Left ventricle myocardium inferior (tissue), 1 donor: Measurements from ENCODE around the gene IL17RE. TPM values are rescaled to one million over a fixed set of nuclear protein-coding genes. Genes with fewer than 3 reads are reported as not detected.

Experiments used
- DNase-seq: peaks from one replicate; pipeline ENCODE4 v3.0.0-alpha.2; 2020
- H3K27ac ChIP-seq: fragments of 200-600 bp; replicated peaks from 2 replicates; pipeline ENCODE4 v1.8.0; 2021
- H3K27me3 ChIP-seq: fragments of 200-600 bp; 2 replicates; pipeline ENCODE4 v1.8.0; 2021; ENCODE audit warnings: low read depth
- H3K36me3 ChIP-seq: fragments of 200-600 bp; 2 replicates; pipeline ENCODE4 v1.8.0; 2021
- H3K4me1 ChIP-seq: fragments of 200-600 bp; 2 replicates; pipeline ENCODE4 v1.8.0; 2021
- H3K4me3 ChIP-seq: fragments of 200-600 bp; 2 replicates; pipeline ENCODE4 v1.8.0; 2021; ENCODE audit warnings: mild to moderate bottlenecking, moderate library complexity
- H3K9me3 ChIP-seq: fragments of 200-600 bp; replicated peaks from 2 replicates; pipeline ENCODE4 v1.8.0; 2021
- CTCF ChIP-seq: fragments of 200-600 bp; IDR thresholded peaks from 2 replicates; pipeline ENCODE4 v1.8.0; 2021; ENCODE audit warnings: antibody characterized with exemption, mild to moderate bottlenecking, borderline replicate concordance
- intact Hi-C: fragments of 100-400 bp; cut with micrococcal nuclease; formaldehyde crosslinking; loops from one replicate; pipeline ENCODE4 v1.11.0; 2022
- total RNA-seq: library from RNA; stranded (reverse); fragmentation: NEBNext Ultra II Directional; extraction: Animal tissue kit (Norgen Biotek cat#: 25700); gene quantifications from one replicate; pipeline ENCODE4 v1.2.1, GENCODE V29; 2021
- donor health status: DM: no; HTN: yes; CAD: no; lungs with severe emphysema.

Gene IL17RE
- total RNA-seq, 1 donor from 2014 or later = 0.58 TPM

DNA sequence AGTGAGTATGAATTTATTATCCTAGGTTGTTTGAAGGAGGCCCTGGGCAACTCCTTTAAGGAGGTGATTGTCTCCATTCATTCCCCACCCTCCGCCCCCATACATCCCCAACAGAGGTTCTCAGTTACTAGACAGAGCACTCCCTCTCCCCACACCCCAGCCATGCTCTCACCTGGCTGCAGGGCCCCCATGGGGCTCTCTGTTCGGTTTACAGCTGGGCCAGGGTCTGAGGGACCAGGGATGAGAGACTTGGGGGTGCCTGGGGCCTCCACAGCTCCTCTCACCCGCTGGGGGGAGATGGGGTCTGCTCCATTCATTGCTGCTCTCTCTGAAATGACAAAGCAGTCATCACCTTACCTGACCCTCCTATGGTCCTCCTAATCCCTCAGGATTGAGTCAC lies 45.9 kb downstream of the IL17RE start:
- H3K27ac ChIP-seq = no peak overlapping the region
- H3K9me3 ChIP-seq = no peaks in the 10 kb centered on the region
- no peak overlapping the region for H3K4me3 ChIP-seq
- no peaks in the 10 kb centered on the region for H3K27me3 ChIP-seq
- H3K36me3 ChIP-seq = peaks cover 9% of the 10 kb centered on the region
- DNase-seq = no peak
- H3K4me1 ChIP-seq = peaks cover 40% of the 10 kb centered on the region
- TF ChIP-seq CTCF = no peak
- intact Hi-C loops = no loop called here

GRCh38 chr3:9949115-9949514 lies 46.5 kb downstream of the IL17RE start:
- H3K9me3 ChIP-seq = no peaks in the 10 kb centered on the region
- H3K36me3 ChIP-seq = peaks cover 3% of the 10 kb centered on the region
- no peak for DNase-seq
- no peak overlapping the region for H3K27ac ChIP-seq
- no peaks in the 10 kb centered on the region for H3K27me3 ChIP-seq
- no peak overlapping the region for H3K4me3 ChIP-seq
- intact Hi-C loops = no loop called here
- TF ChIP-seq CTCF = no peak
- H3K4me1 ChIP-seq = peaks cover 40% of the 10 kb centered on the region

DNA sequence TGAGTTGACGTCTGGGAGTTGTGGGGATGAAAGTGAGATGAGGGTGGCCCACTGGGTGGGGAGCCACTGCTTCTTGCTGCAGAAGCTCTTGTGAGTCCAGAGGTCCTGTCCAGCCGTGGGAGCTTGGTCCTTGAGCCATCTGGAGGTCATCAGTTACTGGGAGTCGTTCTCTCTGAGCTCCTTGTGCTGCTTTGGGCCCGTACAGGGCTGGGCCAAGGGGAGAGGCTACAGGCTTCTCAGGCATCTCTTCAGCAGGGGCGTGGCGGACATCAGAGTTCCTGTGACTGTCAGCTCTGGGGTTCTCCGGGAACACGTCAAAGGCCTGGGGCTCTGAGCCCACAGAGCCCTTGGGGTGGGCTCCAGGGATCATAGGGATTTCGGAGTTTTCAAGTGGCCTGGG lies 47.0 kb downstream of the IL17RE start:
- intact Hi-C loops = no loop called here

DNA sequence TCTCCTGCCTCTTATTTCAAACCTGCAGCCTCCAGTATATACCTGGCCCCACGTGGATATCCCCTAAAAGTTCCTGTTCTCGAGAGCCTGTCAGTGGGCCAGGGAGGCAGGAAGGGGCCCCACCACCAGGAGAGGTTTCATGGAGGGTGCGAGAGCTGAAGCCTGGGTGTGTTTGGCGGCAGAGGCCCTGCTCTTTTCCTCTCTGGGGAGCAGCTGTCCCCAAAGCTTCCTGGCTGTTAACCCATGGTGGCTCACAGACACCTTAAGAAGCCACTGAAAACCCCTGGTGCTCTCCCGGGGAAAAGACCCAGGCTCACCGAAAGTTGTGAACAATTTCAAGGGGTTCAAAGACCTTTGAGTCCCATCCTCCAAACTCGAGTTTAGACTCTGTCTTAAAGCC lies 48.5 kb downstream of the IL17RE start:
- DNase-seq = no peak
- H3K27ac ChIP-seq = no peak overlapping the region
- peaks cover 32% of the 10 kb centered on the region for H3K4me1 ChIP-seq
- H3K9me3 ChIP-seq = no peaks in the 10 kb centered on the region
- no peaks in the 10 kb centered on the region for H3K36me3 ChIP-seq
- H3K27me3 ChIP-seq = no peaks in the 10 kb centered on the region
- no peak overlapping the region for H3K4me3 ChIP-seq
- no peak for TF ChIP-seq CTCF
- intact Hi-C loops = no loop called here

More for the DNA sequence above, 47.0 kb downstream of the IL17RE start:
- Histone ChIP-seq H3K36me3 (no peaks in the 10 kb centered on the region), H3K9me3 (no peaks in the 10 kb centered on the region), H3K4me3 (no peak overlapping the region), H3K4me1 (peaks cover 40% of the 10 kb centered on the region), H3K27ac (no peak overlapping the region), H3K27me3 (no peaks in the 10 kb centered on the region)
- no peak for DNase-seq
- no peak for TF ChIP-seq CTCF

- DNase-seq = no peak
- no peaks in the 10 kb centered on the region for H3K36me3 ChIP-seq
- no peak for TF ChIP-seq CTCF
Measured at GRCh38 chr3:9951598-9951961, 48.9 kb downstream of the IL17RE start.

More at GRCh38 chr3:9951598-9951961, 48.9 kb downstream of the IL17RE start:
- Histone ChIP-seq H3K9me3 (no peaks in the 10 kb centered on the region), H3K4me1 (peaks cover 27% of the 10 kb centered on the region), H3K4me3 (peak overlapping the region; percentile 69), H3K27ac (no peak overlapping the region), H3K27me3 (no peaks in the 10 kb centered on the region)
- intact Hi-C loops = no loop called here
